GM12872 (cell line): ENCODE data around the gene IL17RA.

Source experiments
- TF ChIP-seq, protein P1 (sequence below): IDR thresholded peaks from 3 replicates; pipeline ENCODE4 v1.5.1; 2011; ENCODE audit warnings: low read depth, mild to moderate bottlenecking, low read length, moderate library complexity; ENCODE audit not compliant: insufficient read depth

The IL17RA gene

DNA sequence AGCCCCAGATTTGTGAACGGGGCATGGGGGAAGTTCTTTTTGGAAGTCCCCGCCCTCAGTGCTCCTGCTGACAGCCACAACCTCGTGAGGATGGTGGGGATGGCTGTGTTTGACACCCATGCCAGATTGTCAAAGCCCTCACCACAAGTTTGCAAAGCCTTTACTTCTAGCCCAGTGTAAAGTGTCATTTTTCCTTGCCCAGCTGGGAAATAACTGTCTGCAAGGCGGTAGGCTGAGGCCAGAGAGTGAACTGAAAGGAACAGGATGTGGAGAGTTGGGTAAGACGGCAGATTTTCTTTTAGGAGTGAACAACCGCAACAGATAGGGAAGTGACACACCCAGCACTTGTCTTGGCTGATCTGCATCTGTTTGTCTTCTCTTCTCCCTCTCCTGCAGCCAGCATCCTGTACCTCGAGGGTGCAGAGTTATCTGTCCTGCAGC lies 13.6 kb downstream of the IL17RA start:
- TF ChIP-seq, protein P1, sequence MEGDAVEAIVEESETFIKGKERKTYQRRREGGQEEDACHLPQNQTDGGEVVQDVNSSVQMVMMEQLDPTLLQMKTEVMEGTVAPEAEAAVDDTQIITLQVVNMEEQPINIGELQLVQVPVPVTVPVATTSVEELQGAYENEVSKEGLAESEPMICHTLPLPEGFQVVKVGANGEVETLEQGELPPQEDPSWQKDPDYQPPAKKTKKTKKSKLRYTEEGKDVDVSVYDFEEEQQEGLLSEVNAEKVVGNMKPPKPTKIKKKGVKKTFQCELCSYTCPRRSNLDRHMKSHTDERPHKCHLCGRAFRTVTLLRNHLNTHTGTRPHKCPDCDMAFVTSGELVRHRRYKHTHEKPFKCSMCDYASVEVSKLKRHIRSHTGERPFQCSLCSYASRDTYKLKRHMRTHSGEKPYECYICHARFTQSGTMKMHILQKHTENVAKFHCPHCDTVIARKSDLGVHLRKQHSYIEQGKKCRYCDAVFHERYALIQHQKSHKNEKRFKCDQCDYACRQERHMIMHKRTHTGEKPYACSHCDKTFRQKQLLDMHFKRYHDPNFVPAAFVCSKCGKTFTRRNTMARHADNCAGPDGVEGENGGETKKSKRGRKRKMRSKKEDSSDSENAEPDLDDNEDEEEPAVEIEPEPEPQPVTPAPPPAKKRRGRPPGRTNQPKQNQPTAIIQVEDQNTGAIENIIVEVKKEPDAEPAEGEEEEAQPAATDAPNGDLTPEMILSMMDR: no peak

DNA sequence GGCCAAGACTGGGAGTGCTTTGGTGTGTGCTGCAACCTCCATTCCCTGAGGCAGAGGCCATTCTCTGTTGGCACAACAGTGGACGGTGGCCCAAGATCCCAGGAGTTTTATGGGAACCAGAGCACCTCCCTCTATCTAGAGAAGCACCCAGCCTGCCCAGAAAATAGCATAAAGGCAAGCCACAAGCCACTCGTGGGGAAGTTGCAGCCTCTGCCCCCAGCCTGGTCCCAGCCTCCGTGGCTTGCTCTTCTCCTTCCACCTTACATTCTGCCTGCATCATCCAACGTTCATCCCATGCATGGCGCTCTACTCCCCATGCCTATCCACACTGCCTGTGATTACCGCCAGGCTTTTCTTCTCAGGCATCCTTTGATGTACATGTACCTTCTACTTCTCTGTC lies 15.8 kb downstream of the IL17RA start:
- TF ChIP-seq, protein P1: no peak

DNA sequence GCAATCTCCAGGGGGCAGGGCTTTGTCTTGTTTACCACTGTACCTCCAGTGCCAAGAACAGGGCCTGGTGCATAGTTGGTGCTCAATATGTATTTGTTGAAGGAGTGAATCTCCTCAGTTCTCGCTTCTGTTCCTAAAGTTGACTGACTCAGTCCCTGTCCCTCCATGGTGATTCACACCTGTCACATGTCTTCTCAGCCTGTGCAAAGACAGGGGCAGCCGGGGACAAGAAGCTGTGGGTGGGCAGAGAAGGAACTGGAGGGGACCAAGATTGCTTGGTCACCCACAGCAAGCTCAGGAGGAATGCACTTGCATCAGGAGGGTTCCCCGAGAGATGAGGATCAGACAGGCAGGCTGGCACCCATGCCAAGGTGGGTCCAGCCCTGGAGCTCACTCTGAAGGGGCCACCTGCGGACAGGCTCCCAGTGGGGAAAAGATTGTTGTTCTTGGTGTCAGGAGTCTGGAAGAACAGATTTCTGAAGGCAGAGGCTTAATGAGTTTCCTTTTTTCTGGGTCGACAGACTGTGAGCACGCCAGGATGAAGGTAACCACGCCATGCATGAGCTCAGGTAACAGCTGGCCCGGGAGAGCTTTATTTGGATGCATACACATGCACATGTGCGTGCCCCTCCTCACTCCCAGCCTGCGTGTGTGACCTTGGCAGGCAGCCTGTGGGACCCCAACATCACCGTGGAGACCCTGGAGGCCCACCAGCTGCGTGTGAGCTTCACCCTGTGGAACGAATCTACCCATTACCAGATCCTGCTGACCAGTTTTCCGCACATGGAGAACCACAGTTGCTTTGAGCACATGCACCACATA lies 16.9 kb downstream of the IL17RA start:
- TF ChIP-seq, protein P1: no peak

DNA sequence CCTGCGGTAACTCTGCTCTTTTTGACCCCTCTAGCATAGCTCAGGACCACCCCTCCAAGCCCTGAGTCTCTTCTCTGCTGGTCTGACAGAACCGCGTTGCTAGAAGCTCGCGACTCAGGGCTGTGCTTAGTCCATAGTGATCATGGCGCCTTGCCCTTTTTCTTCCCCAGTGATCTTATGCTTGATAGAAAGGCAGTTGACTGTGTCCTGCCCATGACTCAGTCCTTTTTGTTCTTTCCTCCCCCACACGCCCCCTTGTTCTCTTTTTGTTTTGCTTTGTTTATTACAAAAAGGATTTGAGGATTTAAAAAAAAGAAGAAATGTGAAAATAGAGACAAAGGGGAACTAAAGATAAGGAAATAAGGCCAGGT lies 17.5 kb downstream of the IL17RA start:
- TF ChIP-seq, protein P1: no peak

DNA sequence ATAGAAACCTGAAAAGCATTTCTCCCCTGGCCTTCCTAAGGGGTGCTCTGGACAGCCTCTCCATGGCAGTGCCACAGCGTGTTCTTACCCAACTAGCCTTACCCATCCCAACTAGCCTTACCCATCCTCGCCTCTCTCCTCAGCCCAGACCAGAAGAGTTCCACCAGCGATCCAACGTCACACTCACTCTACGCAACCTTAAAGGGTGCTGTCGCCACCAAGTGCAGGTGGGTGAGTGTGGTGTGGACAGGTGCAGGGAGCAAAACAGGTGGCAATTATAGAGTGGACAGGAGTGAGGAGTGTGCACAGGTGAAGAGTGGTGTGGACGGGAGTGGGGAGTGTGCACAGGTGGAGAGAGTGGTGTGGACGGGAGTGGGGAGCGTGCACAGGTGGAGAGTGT lies 18.6 kb downstream of the IL17RA start:
- TF ChIP-seq, protein P1: no peak

DNA sequence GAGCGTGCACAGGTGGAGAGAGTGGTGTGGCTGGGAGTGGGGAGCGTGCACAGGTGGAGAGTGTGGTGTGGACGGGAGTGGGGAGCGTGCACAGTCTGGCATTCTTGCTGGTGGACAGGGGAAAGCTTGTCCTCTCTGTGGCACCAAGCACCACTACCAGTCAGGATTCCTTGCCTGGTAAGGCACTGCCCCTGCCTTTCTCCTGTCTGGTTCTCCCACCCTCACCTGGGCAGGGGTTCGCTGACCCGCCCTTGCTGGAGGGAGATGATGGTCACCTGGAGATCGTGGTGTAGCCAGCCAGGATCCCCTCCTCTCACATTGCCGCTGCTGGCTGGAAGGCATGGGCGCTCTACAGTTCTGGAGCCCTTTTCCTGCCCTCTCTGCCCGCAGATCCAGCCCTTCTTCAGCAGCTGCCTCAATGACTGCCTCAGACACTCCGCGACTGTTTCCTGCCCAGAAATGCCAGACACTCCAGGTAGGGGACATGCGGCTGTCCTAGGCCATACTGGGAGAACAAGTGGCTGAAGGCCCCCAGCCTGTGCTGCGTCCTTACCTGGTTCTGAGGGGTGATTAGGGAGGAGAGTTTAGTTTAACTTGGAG lies 19.6 kb downstream of the IL17RA start:
- TF ChIP-seq, protein P1: no peak

DNA sequence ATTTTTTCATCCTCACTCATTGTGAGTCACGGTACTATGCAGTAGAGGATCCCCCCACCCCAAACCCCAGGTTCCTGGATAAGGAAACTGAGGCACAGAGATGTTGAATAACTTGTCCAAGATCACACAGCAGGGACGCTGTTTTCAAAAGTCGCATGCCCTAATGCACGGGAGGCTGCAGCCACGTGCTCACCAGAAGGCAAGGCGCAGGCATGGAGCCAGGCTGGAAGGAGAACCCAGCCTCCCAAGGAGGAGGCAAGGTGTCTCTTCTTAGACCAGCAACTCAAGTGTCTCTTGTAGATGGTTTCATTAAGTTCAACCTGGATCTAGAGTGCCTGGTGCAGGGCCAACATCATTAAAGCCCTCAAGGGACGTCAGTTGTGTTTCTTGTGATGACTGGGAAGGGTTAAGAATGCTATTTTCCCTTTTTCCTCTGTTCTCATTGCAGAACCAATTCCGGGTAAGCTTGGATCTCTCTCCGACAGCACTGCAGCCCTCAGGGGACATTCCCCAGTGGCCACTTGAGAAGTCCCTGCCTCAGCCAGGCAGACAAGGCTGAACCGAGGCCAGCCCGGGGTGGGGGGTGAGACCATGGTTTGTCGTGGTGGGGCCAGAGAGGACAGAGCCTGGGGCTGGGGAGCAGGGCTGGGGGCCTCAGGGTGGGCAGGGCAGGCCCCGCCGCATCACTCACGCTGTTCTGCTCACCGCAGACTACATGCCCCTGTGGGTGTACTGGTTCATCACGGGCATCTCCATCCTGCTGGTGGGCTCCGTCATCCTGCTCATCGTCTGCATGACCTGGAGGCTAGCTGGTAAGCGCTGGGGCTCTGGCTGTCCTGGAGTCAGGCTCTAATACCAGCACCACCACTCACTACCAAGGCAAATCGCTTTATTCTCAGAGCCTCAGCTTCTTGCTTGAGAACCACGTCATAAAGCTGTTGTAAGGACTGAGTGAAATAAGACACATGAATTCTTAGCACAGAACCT lies 20.6 kb downstream of the IL17RA start:
- TF ChIP-seq, protein P1: no peak
